ENCODE measurements around the gene VSTM5.

- TF ChIP-seq MXD4 (CRISPR knock-in tag; IDR thresholded peaks at IDR 0.05; ENCODE audit: borderline replicate concordance), result no peak
- no peak for TF ChIP-seq CTCF (IDR thresholded peaks at IDR 0.05)
- no peak for TF ChIP-seq JUN (CRISPR knock-in tag; IDR thresholded peaks at IDR 0.05)
- TF ChIP-seq FOXK1 (CRISPR knock-in tag; IDR thresholded peaks at IDR 0.05), result no peak
- no peak for TF ChIP-seq ERG (CRISPR knock-in tag; IDR thresholded peaks at IDR 0.05)
- no peak for TF ChIP-seq ATF6 (CRISPR knock-in tag; IDR thresholded peaks at IDR 0.05)
Measured at GRCh38 chr11:93840981-93841380, 9.4 kb downstream of the VSTM5 start.

Measured in WTC11 (cell line).